ENCODE results near the gene SIGLEC8.
"Not testable (repeated sequence)": the region's sequence is repeated elsewhere in the genome, so short reads cannot be mapped to it uniquely, and the experiment has no call there.

Gene SIGLEC8

DNA sequence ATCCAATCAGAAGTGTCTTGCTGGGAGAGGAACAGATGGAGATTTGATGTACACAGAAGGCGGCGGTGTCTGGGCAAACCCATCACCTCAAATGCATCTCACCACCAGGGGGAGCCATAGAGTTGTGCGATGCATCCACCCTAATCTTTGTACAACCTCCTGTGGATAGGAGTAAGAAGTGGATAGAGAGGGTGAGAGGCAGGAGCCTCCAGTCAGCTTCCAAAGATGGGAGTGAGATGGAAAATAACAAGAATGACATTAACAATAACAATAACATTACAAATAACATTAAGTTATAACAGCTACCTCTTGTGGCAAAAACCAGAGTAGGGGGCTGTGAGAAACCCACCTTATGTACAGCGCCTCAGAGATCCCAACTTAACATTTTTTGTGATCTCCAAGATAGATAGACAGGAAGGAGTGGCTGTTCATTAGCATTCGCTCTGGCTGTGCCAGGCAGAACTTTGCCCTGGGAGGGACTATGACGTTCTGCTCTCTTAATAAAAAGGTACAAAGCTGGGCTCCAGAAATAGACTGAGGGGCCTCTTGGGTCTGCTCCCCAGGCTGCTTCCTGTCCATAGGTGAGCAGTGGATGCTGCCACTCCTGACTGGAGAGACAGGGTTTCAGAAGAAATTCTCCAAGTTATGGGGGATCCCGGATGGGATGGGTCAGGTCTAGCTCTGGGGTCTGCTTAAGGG is 14.9 kb upstream of the SIGLEC8 start:
- DNase-seq (ENCODE audit: low read depth) = peak; percentile 59

DNA sequence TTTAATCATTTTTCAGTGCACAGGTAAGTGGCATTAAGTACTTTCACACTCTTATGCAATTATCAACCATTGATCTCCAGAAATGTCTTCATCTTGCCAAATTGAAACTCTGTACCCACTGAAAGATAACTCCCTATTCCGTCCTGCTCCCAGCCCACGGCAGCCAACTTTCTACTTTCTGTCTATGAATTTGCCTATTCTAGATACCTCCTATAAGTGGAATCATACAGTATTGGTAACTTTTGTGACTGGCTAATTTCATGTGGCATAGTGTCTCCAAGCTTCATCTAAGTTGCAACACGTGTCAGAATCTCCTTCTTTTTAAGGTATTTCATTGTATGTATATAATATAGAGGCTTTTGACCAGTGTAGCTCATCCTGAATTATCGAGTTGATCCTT is 14.4 kb upstream of the SIGLEC8 start:
- no peak for DNase-seq (ENCODE audit: low read depth)

DNA sequence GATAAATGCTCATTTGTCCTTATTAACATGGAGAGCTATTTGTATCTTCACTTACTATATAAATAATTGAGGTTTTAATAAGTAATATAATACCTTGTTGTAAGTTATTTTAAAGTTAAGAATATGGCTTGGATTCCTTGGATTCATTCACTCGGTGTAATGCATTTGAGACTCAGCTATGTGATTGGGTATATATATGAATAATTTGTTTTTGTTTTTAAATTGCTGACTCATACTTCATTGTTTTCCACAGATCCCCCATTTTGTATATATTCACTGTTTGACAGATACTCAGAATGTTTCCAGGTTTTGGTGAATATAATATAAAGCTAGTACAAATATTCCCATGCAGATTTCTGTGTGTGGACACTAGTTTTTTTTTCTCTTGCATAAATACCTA is 13.3 kb upstream of the SIGLEC8 start:
- no peak for DNase-seq (ENCODE audit: low read depth)

DNA sequence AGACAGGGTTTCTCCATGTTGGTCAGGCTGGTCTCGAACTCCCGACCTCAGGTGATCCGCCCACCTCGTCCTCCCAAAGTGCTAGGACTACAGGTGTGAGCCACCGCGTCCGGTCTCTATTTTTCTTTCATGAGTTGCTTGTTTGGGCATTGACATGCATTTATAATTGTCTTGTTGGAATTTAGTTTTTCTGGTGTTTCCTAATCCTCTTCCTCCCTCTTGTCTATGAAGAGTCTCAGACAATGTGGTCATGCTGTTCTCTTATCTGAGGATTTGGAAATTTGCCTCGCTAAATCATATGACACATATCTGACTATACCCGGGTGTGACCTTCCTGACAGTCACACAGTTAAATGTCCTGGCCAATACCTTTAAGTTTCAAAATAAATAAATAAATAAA is 12.7 kb upstream of the SIGLEC8 start:
- DNase-seq (ENCODE audit: low read depth) = no peak

DNA sequence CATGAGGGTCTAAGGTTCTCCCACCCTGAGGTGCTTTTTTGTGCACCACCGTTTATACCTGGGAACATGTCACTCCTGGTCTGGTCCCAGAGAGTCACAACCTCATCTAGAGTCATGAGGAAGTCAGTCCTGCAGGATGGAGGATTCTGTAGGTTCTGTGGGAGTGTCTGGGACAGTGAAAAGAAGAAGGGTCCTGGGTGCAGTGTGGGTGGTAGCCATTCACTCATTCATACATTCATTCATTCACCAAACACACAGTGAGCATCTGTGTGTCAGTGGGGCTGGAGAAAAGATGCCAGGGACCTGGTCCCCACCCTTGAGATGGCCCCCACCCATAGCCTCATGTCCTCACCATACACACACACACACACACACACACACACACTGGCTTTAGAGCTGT is 11.4 kb upstream of the SIGLEC8 start:
- DNase-seq (ENCODE audit: low read depth) = no peak

DNA sequence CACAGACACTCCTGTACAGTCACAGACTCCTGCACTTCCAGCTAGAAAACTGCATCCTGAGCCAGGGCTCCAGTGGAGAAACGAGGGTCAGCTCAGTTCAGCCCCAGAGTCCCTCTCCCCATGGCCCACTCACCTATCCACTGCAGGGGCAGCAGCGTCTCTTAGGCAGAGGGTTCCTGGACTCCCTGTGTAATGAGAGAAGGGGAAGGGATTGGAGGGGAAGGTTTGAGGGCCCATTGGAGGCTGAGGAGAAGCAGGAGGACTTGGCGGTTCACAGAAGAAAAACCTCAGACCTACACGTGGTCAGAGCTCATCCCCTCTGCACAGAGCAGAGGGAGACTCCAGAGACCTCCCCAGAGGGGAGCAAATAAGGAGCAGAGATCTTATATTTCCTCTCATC is 10.9 kb upstream of the SIGLEC8 start:
- DNase-seq (ENCODE audit: low read depth) = no peak

DNA sequence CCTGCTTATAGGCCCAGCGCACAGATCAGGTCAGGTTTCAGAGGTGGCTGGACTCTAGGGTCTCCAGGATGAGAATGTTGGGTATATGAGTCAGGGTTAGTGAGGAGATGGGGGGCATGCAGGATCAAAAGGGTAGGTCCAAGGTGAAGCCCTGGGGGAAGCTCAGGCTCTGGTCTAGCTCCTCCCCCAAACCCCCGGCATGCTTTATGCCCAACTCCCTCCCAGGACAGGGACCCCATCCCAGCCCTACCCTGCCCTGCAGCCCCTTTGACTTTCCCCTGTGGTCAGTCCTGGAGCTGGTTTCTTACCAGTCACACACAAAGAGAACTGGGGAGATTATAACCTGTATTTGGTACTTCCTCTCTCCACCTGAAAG is 10.3 kb upstream of the SIGLEC8 start:
- DNase-seq (ENCODE audit: low read depth) = no peak

DNA sequence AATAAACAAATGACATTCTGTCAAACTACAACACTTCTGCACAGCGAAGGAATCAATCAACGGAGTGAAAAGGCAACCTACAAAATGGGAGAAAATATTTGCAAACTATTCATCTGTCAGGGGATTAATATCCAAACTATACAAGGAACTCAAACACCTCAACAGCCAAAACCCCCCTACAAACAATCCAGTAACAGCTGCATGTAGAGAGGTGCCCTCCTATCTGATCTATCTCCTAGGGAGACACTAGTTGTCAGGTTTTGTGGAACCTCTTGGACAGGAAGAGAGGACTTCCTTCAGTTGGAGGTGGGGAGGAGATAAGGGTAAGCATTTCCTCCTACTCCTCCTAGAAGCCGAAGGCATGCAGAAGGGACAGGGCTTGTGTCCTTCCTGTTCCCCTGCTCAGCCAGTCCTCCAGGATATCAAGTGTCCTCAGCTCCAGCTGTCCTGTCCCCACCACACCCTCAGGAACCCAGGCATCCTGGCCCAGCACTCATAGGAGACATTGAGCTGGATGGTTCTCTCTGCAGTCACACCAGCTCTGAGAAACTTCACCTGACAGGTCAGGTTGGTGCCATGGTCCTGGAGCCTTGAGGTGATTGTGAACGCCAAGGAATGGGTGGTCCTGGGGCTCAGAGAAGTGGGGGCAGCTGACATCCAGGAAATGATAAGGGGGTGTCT is 9.8 kb upstream of the SIGLEC8 start:
- no peak for DNase-seq (ENCODE audit: low read depth)

DNA sequence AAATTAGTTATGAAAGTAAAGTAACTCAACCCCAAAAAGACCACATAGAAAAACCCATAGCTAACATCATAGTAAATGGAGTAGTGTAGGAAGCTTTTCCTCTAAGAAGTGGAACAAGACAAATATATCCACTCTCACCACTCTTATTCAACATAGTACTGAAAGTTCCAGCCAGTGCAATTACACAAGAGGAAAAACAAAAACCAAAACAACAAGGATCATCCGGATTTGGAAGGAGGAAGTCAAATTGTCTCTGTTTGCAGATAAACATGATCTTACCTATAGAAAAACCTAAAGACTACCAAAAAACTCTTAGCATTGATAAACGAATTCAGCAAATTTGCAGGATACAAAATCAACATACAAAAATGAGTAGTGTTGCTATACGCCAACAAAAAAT is 8.5 kb upstream of the SIGLEC8 start:
- DNase-seq (ENCODE audit: low read depth) = no peak

DNA sequence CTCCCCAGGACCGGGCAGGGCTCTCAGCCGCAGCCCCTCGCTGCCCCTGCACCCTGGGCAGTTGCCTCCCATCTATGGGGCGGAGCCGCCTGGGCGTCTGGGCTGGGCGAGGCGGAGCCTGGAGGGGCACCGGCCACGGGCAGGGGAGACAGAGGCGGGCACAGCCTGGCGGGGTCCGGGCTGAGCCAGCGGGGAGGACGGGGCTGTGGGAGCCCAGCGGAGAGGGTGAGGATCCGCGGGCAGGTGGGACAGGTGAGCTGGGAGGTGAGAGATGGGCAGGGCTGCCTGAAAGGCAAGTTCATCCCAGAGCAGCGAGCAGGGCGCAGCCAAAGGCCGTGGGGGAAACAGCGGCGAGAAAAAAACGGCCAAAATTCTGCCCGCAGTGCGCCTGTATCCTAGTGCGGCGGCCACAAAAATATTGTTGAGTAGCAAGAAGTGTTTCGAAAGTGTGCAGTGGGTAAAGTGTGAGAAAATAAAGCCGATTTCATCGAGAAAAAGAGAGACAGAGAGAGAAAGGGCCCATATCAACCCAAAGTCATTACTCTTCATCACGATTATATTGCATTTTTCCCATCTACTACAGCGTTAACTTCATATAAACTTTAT is 5.8 kb upstream of the SIGLEC8 start:
- not testable (repeated sequence) for DNase-seq (ENCODE audit: low read depth)

DNA sequence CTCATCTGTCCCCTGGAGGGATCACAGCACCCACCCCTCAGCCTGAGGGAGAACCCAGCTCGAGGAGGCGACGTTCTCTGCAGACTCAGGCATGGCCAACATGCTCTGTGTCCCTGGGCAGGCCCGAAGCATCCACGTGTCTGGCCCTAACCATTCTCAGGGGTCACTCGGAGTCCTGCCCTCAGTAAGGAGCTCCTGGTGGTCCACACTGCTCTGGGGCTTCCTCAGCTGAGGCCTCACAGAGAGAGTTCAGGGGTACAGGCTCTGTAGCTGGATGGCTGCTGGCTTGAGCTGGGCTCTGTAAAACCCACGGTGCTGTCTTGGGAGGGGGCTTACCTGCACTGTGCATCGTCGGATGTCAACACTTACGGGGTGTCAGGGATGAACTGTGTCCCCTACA is 4.4 kb upstream of the SIGLEC8 start:
- no peak for DNase-seq (ENCODE audit: low read depth)

DNA sequence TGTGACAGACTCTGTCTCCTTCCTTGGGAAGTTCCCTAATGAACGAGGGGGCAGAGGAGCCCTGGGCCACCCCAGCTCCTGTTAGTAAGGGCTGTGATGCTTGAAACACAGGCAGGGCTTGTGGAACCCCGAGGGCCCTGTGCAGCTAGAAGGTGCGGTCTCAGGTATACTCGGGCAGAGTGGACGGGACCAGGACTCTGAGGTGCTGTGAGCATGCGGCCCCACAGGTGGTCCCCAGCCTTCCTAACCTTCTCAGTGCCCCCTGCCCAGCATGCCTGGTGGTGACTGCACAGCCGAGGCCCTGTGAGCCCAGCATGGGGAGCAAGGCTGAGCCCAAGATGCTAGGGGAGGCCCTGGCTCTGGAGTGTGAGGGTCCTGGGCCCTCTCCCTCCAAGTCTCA is 4.0 kb upstream of the SIGLEC8 start:
- no peak for DNase-seq (ENCODE audit: low read depth)

DNA sequence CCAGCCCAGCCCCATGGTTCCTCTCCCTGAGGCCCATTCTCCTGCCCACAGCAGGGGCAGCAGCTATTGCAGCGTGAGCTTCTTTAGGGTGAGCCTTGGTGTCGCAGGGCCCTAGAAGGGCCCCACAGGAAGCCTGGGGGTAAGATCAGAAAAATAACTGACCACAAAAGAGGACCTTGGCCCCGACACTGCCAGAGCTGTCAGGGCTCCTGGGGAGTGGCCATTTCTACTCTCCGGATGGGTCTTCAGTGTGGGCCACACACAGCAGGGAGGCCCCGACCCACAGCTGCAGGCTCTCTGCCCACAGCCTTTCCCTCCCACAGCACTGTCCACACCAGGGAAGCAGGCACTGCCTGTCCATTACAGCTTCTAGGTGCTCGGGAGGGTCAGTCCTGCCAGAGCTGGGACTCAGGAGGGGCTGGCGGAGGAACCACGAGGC is 3.5 kb upstream of the SIGLEC8 start:
- DNase-seq (ENCODE audit: low read depth) = no peak

DNA sequence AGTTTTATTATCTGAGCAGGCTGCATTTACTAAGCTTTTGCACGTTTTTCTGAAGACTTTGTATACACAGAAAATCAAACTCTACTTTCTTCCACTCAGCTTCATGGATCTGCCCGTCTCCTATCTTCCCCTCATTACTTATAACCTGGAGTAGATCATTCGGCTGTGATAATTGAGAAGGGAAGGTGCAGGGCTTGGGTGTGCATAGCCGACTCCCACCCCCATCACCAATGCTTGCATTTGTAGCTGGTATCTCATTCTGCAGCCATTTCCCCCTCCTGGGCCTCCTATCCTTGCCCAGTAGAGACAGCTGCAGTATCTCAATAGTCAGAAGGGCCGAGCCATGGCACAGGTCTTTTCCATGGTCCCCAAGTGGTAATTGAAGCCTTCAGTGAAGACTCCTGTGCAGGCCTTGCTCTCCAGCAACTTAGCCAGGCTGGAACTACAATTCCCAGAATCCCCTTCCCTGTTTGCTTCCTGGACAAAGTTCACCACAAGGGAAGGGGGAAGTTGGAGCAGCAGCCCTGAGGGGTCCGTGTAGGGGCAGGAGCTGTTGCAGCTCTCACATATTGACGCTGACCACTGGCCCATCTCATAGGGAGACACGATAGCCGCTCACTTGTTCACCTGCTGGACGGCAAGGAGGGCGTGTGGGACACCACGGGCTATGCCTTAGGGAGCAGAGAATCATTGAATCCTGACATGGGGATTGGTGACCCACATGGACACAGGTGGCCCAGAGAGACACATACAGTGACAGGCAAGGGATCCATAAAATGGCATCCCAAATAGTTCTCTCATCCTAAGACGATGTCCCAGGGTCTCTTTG is 2.1 kb upstream of the SIGLEC8 start:
- no peak for DNase-seq (ENCODE audit: low read depth)

DNA sequence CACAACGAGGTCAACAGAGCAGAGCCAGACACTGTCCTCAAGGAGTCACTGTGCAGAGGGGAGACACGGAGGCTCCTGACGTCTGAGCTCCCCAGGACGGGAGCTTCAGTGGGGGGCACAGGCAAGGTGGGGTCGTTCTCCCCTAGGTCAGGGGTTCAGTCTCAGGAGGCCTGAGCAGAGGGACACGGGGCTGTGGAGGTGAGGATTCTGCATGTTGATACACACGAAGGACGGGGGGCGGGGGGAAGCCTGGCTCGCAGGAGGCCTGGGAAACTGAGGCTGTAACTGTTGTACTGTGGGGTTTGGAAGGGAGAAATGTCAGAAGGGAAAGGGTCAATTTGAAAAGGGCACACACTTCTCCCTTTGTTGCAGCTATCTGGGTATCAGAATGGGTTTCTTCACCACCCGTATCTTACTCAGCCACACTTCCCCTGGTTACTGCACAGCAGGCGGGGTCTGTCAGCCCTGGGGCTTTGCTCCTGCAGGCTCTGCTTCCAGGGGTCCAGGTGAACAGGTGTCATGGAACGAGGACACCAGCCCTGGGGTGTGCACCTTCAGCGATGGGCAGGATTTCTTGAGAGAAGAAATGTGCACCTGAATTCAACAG is 748 bp upstream of the SIGLEC8 start:
- no peak for DNase-seq (ENCODE audit: low read depth)

DNA sequence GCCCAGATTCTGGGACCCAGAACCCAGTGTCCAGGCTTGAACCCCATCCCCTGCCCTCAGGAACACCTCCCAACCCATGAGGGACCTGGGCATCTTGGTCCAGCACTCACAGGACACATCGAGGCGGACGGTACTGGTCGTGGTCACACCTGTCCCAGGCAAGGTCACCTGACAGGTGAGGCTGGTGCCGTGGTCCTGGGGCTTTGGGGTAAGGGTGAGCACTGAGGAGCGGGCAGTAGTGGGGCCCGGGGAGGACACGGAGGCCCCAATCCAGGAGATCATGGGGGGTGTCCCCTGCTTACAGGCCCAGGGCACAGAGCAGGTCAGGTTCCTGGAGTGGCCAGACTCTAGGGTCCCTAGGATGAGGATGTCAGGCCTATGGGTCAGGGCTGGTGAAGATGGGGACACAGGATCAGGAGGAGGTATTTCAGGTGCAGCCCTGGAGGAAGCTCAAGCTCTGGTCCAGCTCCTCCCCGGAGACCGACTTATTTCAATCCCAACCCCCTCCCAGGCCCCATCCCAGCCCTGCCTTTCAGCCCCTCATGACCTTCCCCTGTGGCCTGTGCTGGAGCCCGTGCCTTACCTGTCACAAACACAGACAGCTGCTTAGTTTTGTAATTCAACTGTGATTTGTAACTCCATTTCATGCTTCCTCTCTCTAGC is 772 bp downstream of the SIGLEC8 start:
- DNase-seq (ENCODE audit: low read depth) = no peak

DNA sequence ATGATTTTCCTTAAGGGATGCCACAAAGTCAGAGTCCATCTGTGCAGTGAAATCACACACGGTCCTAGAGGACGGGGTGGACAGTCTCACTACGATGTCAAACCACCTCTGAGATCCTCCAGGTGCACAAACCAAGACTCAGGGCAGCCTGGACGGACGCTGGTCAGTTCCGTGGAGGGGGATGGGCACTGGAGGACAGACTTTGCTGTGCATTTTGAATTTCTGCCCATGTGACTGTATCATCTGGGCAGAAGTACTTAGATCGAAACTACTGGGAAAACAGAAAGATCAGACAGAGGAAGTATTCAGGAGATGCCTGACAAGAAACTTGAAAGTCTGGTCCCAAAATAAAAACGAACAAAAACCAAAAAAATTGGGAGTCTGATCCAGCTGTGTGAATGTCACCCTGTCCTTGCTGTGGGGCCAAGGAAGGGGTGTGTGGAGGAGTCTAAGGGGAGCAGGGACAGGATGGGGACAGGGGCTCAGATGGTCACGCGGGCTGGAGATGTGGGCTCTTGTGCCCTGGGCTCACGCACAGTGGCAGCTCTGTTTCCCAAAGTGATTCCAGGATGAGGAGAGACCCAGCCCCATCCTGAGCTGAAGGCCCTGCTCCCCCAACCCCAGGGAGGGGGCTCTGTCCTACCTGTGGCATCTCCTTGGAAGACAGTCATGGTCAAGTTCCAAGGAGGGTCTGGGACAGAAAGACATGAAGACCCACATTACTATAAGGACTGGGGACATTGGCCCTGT is 1.5 kb downstream of the SIGLEC8 start:
- no peak for DNase-seq (ENCODE audit: low read depth)

DNA sequence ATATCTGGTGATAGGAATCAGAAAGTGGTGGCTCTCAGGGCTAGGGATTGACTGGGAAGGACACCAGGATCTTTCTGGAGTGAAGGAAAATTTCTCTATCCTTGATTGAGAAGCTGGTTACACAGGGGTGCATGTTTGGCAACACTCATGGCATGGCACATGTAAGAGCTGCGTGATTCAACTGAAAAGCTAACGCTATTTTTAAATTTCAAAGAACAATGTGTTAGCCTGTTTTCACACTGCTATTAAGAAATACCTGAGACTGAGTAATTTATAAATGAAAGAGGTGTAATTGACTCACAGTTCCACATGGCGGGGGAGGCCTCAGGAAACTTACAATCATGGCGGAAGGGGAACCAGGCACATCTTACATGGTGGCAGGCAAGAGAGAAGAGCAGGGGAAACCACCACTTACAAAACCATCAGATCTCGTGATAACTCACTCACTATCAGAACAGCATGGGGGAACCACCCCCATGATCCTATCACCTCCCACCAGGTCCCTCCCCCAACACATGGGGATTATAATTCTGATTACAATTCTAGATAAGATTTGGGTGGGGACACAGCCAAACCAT is 7.4 kb downstream of the SIGLEC8 start:
- no peak for DNase-seq (ENCODE audit: low read depth)

DNA sequence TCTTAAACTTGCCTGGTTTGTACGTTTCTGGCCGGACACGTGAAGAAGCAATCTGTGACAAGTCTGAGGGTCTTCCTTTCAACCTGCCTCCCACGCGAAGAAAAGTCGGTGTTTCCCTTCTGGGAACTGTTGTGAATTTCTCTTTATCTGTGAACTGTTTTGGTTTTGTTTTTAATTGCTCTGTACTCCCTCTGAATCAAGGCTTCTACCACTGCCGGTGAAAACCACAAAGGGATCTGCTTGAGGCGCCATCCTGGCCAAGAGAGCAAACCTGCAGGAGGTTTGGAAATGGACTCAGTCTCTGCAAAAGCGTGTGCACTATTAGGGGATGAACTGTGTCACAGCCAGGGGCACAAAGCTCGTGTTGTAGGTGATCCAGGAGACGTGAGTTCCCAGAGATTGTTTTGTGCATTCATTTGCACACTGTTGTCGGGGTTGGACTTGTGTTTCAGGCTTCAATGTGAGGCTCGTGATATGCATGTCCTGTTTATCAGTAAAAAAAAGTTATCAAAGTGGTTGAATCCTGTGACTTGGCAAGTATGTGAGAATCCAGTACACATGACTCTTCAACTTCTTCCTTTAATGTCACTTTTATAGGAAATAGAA is 9.7 kb downstream of the SIGLEC8 start:
- no peak for DNase-seq (ENCODE audit: low read depth)

DNA sequence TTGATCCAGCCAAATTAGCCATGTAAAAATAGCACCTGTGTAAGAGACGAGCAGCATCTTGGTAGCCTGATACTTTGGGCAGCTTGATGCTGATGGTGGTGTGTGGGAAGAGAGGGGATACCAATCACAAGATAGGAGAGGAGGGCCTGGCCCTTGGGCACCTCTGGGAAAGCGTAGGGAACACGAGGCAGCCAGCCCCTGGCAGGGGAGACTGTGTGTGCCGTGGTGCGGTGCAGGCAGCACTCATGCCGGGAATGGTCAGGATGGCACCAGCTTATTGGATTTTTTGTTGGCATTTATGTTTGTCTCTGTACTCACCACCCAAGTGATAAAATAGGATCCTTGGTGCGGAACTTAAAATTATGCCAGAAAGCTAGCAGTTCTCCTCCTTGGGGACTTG is 10.2 kb downstream of the SIGLEC8 start:
- no peak for DNase-seq (ENCODE audit: low read depth)
